SK-N-SH treated with all-trans-retinoic acid at 6 μM for 48 hours (cell line): ENCODE results near the gene KIF12.
"Not testable (repeated sequence)": the region's sequence is repeated elsewhere in the genome, so short reads cannot be mapped to it uniquely, and the experiment has no call there.

Experiments
- BACH2 ChIP-seq: fragments of 250-450 bp; sonication (Bioruptor Pico); IDR thresholded peaks from 2 replicates; pipeline ENCODE4 v1.9.0; 2021; ENCODE audit warnings: mild to moderate bottlenecking, borderline replicate concordance
- GLIS3 ChIP-seq: fragments of 250-450 bp; sonication (Bioruptor Pico); IDR thresholded peaks from 2 replicates; pipeline ENCODE4 v1.5.0; 2020; ENCODE audit warnings: mild to moderate bottlenecking, moderate library complexity
- PATZ1 ChIP-seq: fragments of 250-450 bp; sonication (Bioruptor Pico); IDR thresholded peaks from 2 replicates; pipeline ENCODE4 v1.8.0; 2020; ENCODE audit warnings: mild to moderate bottlenecking, moderate library complexity, borderline replicate concordance
- SNAI2 ChIP-seq: fragments of 250-450 bp; sonication (Bioruptor Pico); IDR thresholded peaks from 2 replicates; pipeline ENCODE4 v1.5.0; 2020; ENCODE audit warnings: mild to moderate bottlenecking, moderate library complexity
- TOX ChIP-seq: fragments of 250-450 bp; sonication (Bioruptor Pico); IDR thresholded peaks from 2 replicates; pipeline ENCODE4 v1.8.0; 2021; ENCODE audit warnings: mild to moderate bottlenecking, moderate library complexity, borderline replicate concordance
- ZC3H10 ChIP-seq: fragments of 250-450 bp; sonication (Bioruptor Pico); IDR thresholded peaks from 2 replicates; pipeline ENCODE4 v1.5.1; 2021; ENCODE audit warnings: mild to moderate bottlenecking, moderate library complexity
- ZFP3 ChIP-seq: fragments of 250-450 bp; sonication (Bioruptor Pico); IDR thresholded peaks from 2 replicates; pipeline ENCODE4 v1.5.0; 2020; ENCODE audit warnings: mild to moderate bottlenecking, moderate library complexity
- ZFP30 ChIP-seq: fragments of 450-650 bp; formaldehyde crosslinking; IDR thresholded peaks from 2 replicates; pipeline ENCODE4 v1.5.0; 2022; ENCODE audit warnings: mild to moderate bottlenecking, moderate library complexity

GRCh38 chr9:114128759-114129158, 29.7 kb upstream of the KIF12 start:
- TF ChIP-seq TOX (CRISPR knock-in tag); SNAI2; ZFP3 (CRISPR knock-in tag); ZC3H10 (CRISPR knock-in tag); BACH2; GLIS3 (CRISPR knock-in tag); ZFP30 (CRISPR knock-in tag); PATZ1 (CRISPR knock-in tag): not testable (repeated sequence)
